ELR (cell line): Measurements from ENCODE around the gene ZDHHC11.
"Not testable (repeated sequence)": the region's sequence is repeated elsewhere in the genome, so short reads cannot be mapped to it uniquely, and the experiment has no call there.

ENCODE experiments used
- DNase-seq: peaks from one replicate; pipeline ENCODE4 v3.0.0-alpha.2; 2015; ENCODE audit warnings: low read depth

ZDHHC11 gene

DNA sequence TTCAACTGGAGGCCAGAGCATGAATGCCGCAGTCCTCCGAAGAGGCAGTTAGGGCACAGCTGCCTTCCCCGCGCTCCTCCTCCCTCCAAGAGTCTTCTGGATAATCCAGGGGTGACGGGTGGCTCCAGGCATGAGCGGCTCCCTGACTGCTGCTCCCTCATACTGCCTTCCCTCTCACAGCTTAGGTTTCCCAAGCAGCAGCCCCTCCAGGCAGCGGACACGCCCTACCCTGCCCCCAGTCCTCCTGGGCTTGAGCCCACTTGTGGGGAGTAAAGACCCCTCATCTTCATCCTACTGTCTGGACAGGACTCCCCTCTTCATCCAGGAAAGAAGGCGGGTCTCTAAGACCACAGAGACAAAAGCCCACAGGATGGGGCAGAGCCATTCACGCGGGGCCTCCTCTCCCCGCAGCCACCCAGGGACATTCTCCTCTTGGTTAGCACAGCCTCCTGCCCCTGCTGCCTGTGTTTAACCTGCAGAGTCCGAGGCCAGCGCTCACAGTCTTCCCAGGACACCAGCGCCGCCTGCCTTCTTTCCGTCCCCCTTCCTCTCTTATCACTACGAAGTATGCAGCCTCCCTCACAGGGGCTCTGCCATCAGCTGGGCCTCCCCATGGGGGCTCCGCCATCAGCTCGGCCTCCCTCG lies 5.6 kb downstream of the ZDHHC11 start:
- DNase-seq: not testable (repeated sequence)

GRCh38 chr5:844426-844825 lies 6.4 kb downstream of the ZDHHC11 start:
- DNase-seq: not testable (repeated sequence)

GRCh38 chr5:843926-844325 lies 6.9 kb downstream of the ZDHHC11 start:
- not testable (repeated sequence) for DNase-seq

- not testable (repeated sequence) for DNase-seq
Measured at GRCh38 chr5:843371-843770, 7.4 kb downstream of the ZDHHC11 start.

DNA sequence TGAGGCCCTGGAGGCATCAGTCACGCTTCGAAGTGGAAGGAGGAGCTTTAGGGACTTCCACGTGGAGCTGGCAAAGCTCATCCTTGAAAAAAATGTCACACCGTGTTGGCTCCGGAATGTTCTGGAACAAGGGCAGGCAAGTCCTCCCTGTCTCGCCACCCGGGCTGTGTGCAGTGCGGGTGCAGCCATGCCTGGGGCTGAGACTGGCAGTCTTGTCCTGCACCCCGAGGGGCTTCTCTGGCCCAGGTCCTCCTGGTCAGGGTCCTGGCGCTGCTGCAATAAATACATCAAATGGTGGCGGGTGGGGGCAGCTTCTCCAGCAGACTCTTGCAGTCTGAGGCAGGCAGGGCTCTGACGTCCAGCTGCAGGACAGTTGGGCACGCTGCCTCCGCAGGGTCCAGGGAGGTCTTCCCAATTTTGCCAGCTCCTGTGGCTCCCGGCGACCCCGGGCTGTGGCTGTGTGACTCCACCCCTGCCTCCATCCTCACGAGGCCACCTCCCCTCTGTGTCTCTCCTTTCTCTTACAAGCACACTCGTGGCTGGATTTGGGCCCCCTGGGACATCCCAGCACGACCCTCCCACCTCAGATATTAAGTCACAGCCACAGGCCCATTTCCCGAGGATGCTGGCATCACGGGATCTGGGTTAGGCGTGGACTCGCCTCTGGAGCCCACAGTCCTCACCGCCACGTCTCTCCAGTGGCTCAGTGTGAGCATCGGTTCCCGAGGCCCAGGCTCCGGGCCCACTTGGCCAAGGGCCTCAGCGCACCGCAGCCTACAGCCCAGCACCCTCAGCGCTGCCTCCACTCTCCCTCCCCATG lies 8.2 kb downstream of the ZDHHC11 start:
- not testable (repeated sequence) for DNase-seq

DNA sequence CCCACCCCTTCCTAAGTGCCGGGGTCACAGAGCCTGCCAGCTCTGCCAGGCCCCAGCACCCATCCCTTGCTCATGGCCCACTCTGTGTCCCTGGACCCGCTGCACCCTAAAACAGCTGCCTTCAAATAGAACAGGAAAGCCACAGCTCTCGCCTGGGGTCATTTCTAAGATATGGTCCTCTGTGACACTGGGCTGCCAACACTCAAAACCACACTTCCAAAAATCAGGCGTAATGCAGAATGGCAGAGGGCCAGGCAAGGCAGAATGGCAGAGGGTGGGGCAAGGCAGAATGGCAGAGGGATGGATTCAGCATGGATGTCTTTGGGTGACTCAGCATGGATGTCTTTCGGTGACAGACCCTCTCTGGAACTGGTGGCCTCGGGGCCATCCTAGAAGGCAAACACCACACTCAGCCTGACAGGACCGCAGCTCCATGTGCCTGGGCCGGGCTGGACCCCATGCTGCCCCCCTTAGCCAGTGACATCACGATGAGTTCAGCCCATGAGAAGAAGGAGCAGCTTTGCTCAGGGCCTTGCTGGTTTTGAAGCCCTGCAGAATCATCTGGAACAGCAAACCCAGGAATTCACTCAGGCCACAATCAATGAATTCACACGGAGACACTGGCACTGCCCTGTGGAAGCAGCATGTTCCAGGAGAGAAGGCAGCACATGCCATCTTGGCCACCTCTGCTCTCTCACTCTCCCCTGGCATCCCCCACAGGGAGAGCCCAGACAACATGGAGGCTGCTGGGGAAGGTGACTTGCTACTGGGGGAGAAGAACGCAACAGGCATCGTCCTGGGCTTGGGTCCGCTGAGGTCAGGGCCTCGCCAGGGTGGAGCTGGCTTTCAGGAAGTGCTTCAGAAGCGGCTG lies 9.0 kb downstream of the ZDHHC11 start:
- DNase-seq: not testable (repeated sequence)

GRCh38 chr5:840974-841435 lies 9.8 kb downstream of the ZDHHC11 start:
- not testable (repeated sequence) for DNase-seq

GRCh38 chr5:840118-840973 lies 10.4 kb downstream of the ZDHHC11 start:
- DNase-seq: not testable (repeated sequence)

DNA sequence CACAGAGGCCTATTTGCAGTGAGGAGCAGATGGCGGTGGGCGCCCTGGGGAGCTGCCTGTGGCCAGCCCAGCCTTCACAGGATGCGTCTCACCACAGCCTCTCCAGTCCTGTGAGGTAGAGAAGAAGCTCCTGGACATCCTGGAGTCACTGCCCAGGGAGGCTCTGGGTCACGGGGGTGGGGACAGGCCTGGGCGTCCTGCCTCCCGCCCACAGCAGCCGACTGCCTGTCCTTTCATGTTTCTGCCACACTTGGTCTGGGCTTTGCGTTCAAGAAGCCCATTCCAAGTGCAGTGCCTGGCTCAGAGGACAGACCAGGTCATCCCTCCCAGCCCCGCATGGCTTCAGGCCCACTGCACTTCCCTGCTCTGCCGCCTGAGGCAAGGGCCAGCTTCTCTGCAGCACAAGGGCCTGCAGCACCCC lies 12.3 kb downstream of the ZDHHC11 start:
- DNase-seq: not testable (repeated sequence)

- not testable (repeated sequence) for DNase-seq
Measured at GRCh38 chr5:837621-838121, 13.1 kb downstream of the ZDHHC11 start.

GRCh38 chr5:835933-836612 lies 14.7 kb downstream of the ZDHHC11 start:
- not testable (repeated sequence) for DNase-seq

DNA sequence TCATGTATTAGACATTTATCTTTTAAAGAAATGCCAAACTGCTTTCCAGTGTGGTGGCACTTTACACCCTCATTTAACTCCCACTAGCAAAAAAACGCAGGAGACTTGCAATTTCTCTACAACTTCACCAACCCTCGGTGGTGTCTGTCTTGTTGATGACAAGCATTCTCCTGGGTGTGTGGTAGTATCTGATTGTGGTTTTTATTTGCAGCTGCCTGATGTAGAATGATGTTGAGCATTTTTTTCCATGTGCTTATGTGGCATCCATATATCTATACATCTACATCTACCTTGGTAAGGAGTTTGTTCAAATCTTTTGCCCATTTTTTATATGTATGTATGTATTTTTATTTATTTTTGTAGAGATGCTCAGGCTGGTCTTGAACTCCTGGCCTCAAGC lies 16.8 kb downstream of the ZDHHC11 start:
- not testable (repeated sequence) for DNase-seq

DNA sequence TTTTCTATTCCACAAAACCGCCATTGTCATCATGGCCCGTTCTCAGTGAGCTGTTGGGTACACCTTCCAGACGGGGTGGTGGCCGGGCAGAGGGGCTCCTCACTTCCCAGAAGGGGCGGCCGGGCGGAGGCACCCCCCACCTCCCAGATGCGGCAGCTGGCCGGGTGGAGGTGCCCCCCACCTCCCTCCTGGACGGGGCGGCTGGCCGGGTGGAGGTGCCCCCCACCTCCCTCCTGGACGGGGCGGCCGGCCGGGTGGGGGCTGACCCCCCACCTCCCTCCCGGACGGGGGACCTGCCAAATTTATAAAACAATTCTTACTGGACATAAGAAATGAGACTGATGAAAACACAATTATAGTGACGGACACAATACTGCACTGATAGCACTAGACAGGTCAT lies 22.6 kb downstream of the ZDHHC11 start:
- not testable (repeated sequence) for DNase-seq

- DNase-seq: not testable (repeated sequence)
Measured at GRCh38 chr5:825544-825943, 25.2 kb downstream of the ZDHHC11 start.

- DNase-seq: no peak
Measured at GRCh38 chr5:821504-821903, 29.3 kb downstream of the ZDHHC11 start.

- DNase-seq: no peak
Measured at GRCh38 chr5:820245-820644, 30.5 kb downstream of the ZDHHC11 start.

DNA sequence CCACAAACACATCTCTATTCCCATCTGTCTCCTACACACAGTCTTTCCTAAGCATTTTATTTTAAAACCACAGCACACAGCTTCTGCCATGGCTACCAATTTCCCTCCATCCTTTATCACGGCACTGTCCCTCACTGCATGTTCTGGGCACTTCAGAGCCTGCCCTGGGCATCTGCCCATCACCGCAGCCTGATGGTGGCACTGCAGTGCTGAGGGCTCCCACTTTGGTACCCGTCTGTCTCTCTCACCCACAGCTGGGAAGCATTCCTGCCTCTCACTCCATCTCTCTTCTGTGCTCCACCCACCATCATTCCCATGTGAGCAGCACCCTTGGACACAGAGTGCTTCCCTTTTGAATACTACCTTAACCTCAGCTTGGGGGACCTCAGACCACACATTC lies 31.7 kb downstream of the ZDHHC11 start:
- no peak for DNase-seq

DNA sequence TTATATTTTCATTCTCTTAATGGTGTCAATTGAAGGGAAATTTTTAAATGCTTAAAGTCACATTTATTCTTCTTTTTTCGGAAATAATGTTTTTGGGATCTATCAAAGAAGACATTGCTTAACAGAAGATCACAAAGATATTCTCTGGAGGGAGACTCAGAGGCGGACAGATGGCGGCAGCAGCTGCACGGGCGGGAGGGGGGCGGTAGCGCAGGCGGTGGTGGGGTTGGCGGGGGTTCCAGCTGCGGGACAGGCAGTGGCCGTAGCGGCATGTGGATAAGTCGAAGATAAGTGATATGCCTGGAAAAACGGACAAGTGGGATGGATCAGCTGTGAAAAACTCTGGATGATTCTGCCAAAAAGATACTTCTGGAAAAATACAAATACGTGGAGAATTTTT lies 34.6 kb downstream of the ZDHHC11 start:
- DNase-seq: no peak

DNA sequence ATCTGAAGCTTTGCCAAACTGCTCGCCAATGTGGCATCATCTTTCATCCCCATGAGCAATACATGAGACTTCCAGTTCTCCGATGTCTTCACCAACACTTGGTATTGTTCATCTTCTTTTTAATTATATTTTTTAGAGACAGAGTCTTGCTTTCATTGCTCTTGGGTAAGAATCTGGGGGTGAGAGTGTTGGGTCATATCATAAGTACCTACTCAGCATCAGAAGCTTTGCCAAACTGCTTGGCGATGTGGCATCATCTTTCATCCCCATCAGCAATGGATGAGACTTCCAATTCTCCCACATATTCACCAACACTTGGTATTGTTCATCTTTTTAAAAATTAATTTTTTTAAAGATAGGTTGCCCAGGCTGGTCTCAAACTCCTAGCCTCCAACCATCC lies 35.3 kb downstream of the ZDHHC11 start:
- no peak for DNase-seq

GRCh38 chr5:813575-813974 lies 37.2 kb downstream of the ZDHHC11 start:
- not testable (repeated sequence) for DNase-seq
